HepG2 (cell line): ENCODE results near the gene SMPD2.

Experiments used
- MXI1 ChIP-seq: IDR thresholded peaks from 3 replicates; pipeline ENCODE4 v1.6.1; 2012; ENCODE audit warnings: low read depth, low read length, inconsistent platforms, borderline replicate concordance
- TF ChIP-seq, protein P1 (sequence below): sonication (generic); formaldehyde crosslinking; IDR thresholded peaks from 2 replicates; pipeline ENCODE4 v1.5.0; 2020; ENCODE audit warnings: mild to moderate bottlenecking, missing genetic modification reagents, moderate library complexity

DNA sequence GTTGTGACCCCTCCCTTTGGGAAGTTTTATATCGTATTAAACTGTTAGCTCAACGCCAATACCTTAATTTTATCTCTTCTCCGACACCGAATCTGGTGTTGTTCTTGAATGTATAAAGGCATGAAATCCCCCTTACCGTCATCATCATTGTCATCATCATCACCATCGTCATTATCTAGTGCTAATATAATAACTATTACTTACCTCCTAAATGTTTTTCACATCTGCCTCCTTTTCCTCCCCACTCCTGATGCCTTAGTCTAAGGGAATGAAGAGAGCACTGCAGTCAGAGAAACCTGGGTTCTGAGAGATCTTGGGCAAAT is 43.2 kb downstream of the SMPD2 start:
- TF ChIP-seq MXI1 = no peak
- TF ChIP-seq, protein P1, sequence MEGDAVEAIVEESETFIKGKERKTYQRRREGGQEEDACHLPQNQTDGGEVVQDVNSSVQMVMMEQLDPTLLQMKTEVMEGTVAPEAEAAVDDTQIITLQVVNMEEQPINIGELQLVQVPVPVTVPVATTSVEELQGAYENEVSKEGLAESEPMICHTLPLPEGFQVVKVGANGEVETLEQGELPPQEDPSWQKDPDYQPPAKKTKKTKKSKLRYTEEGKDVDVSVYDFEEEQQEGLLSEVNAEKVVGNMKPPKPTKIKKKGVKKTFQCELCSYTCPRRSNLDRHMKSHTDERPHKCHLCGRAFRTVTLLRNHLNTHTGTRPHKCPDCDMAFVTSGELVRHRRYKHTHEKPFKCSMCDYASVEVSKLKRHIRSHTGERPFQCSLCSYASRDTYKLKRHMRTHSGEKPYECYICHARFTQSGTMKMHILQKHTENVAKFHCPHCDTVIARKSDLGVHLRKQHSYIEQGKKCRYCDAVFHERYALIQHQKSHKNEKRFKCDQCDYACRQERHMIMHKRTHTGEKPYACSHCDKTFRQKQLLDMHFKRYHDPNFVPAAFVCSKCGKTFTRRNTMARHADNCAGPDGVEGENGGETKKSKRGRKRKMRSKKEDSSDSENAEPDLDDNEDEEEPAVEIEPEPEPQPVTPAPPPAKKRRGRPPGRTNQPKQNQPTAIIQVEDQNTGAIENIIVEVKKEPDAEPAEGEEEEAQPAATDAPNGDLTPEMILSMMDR (CRISPR knock-in tag) = no peak
